Stimulated activated CD8-positive, alpha-beta memory T cell treated with anti-CD3 and anti-CD28 coated beads, Interleukin-7, amount 100 ng/mL, for 1 hour (primary cell): Measurements from ENCODE around the gene DDIT3.

Source experiments
- DNase-seq, 2 donors: peaks; one replicate each; pipeline ENCODE4 v3.0.0-alpha.2; 2020; ENCODE audit warnings: low read depth in 2 of 2

Gene DDIT3

GRCh38 chr12:57485695-57486094, 34.6 kb downstream of the DDIT3 start:
- no peak for DNase-seq

GRCh38 chr12:57483466-57483865, 36.8 kb downstream of the DDIT3 start:
- no peak for DNase-seq

- DNase-seq, result no peak
These were observed 38.6 kb downstream of the DDIT3 start for GRCh38 chr12:57481671-57482070.

GRCh38 chr12:57479376-57480115, 40.8 kb downstream of the DDIT3 start, which contains the start of gene ARHGAP9:
Gene ARHGAP9, minus strand, starts transcription at chr12:57479866. Its CDS starts 460 bp downstream, at chr12:57479406.
- no peak for DNase-seq

- DNase-seq, result no peak
These were observed 41.3 kb downstream of the DDIT3 start for GRCh38 chr12:57479043-57479375.

- DNase-seq, result no peak
These were observed 42.3 kb downstream of the DDIT3 start for GRCh38 chr12:57477710-57478681.

GRCh38 chr12:57476993-57477709, 43.2 kb downstream of the DDIT3 start:
- no peak for DNase-seq

GRCh38 chr12:57476162-57476992, 43.9 kb downstream of the DDIT3 start:
- DNase-seq, result no peak

- no peak for DNase-seq
These were observed 44.8 kb downstream of the DDIT3 start for GRCh38 chr12:57475271-57476161.

GRCh38 chr12:57474862-57475261, 45.5 kb downstream of the DDIT3 start:
- no peak for DNase-seq

- DNase-seq, result no peak
These were observed 45.9 kb downstream of the DDIT3 start for GRCh38 chr12:57474430-57474829.

GRCh38 chr12:57473886-57474285, 46.4 kb downstream of the DDIT3 start:
- no peak for DNase-seq

GRCh38 chr12:57473392-57473791, 46.9 kb downstream of the DDIT3 start:
- DNase-seq, result no peak

- no peak for DNase-seq
These were observed 47.9 kb downstream of the DDIT3 start for GRCh38 chr12:57472391-57472790.

GRCh38 chr12:57471661-57472060, 48.7 kb downstream of the DDIT3 start:
- no peak for DNase-seq

GRCh38 chr12:57470970-57471656, 49.2 kb downstream of the DDIT3 start:
- DNase-seq, result no peak

- DNase-seq, result no peak
These were observed 49.9 kb downstream of the DDIT3 start for GRCh38 chr12:57470286-57470969.

GRCh38 chr12:57469296-57470164, 50.8 kb downstream of the DDIT3 start:
- DNase-seq, result no peak
